NCI-H82 (cell line): ENCODE results near the gene VAV2.
A peak's percentile ranks its signal among the peaks of the same experiment; 100 is the strongest.

Experiments
- DNase-seq: peaks from one replicate; lab custom pipeline; 2025; lab: John Stamatoyannopoulos, UW

The VAV2 gene

GRCh38 chr9:133796562-133796961 lies 195.6 kb downstream of the VAV2 start:
- no peak for DNase-seq

GRCh38 chr9:133795049-133795448 lies 197.1 kb downstream of the VAV2 start:
- no peak for DNase-seq

DNA sequence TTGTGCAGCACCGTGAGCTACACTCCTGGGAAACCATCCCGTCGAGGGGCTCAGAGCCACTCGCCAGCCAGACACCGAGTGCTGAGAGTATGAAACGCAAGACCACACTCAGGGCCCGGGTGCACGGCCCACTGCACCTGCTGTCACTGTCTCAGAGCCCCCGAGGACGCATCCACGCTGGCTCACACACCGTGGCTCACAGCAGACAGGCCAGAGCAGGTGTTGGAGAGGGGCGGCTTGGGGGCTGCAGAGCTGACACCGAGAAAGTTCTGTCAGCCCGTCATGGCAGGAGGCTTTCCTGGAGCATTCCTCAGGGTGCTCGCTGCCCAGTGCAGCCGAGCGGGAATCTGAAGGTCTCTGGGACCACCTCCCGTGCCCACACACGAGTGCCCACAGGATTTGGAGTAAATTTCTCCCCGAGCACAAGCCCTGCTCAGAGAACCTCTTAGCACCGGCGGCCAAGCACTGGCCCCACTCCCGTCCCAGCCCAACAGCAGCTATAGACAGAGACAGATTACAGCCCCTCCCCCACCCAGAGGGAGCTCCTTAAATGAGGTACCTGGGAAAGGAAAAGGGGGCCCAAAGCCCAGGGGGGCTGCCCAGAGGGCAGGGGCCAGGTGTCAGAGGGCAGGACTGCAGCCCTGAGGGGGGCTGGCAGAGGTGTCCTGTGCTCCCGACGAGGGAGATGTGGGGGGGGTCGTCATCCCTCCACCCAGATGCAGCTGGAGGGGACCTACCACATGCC lies 197.9 kb downstream of the VAV2 start:
- no peak for DNase-seq

DNA sequence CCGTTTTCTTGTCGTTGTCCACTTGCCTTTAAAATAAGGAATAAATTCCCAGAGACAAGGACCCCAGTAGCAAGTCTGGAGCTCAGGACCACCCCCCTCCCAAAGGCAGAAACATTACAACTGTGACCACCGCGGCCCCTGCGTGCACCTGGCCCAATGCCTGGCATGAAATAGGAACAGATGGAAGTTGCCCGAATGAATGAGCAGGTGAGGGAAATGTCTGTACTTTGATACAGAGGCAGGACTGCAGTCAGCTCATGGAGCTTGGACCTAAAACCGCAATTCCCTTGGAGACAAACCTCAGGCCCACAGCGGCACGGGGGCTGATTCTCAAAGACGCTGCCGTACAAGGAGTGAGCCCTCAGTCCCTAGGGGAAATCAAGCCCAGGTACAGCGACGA lies 198.7 kb downstream of the VAV2 start:
- no peak for DNase-seq

DNA sequence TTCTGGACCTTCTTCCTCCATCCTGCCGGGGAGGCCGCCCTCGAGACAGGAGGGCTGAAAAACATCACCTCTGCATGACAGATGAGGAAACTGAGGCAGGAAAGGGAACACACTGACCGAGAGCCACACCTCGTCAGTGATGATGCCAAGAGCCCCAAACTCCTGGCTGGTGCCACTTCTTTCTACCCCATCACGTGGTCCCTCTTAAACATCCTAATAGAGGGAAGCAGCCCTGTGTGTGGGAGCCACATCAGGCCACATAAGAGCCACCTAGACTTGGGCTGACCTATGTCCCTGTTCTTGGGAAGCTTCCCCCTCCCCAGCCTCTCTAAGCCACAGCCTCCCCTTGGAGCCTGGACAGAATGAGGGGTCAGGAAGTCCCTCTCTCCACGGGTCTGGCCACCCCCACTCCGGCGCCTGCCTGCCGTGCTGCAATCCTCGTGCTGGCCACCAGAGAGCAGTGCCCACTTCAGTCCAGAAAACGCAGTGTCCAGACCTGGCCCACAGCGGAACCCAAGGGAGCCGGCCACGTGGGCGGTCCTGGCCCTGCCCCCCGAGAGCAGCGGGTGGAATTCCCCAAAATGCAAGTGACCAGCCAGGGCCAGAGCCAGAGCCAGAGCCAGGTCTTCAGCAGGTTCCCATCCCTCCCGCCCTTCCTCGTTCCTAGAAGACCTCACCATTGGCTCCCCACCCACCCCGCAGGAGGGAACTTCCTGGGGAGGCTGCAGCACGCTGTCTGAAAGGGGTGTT lies 199.2 kb downstream of the VAV2 start:
- DNase-seq, result peak; percentile 61

- DNase-seq, result no peak
Measured at GRCh38 chr9:133791735-133792649, 200.1 kb downstream of the VAV2 start.

- DNase-seq, result no peak
Measured at GRCh38 chr9:133791069-133791468, 201.1 kb downstream of the VAV2 start.

DNA sequence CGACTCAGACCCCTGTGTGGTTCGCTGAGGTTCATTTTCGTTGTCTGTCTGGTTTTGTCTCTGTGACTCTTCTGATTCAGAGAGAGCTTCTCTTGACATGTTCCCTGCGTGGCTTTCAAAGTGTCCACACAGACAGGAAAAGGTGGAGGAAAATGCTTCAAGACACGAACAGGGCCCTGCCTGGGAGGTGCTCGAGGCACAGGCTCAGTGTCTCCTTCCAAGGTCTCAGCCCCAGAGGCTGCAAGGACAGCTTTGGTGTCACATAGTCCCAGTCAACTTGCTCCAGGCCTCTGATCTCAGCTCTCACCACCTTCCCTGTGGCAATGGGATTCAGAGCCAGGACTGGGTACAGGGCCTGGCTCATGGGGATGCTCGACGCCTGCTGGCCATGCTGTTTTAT lies 202.3 kb downstream of the VAV2 start:
- DNase-seq, result no peak

DNA sequence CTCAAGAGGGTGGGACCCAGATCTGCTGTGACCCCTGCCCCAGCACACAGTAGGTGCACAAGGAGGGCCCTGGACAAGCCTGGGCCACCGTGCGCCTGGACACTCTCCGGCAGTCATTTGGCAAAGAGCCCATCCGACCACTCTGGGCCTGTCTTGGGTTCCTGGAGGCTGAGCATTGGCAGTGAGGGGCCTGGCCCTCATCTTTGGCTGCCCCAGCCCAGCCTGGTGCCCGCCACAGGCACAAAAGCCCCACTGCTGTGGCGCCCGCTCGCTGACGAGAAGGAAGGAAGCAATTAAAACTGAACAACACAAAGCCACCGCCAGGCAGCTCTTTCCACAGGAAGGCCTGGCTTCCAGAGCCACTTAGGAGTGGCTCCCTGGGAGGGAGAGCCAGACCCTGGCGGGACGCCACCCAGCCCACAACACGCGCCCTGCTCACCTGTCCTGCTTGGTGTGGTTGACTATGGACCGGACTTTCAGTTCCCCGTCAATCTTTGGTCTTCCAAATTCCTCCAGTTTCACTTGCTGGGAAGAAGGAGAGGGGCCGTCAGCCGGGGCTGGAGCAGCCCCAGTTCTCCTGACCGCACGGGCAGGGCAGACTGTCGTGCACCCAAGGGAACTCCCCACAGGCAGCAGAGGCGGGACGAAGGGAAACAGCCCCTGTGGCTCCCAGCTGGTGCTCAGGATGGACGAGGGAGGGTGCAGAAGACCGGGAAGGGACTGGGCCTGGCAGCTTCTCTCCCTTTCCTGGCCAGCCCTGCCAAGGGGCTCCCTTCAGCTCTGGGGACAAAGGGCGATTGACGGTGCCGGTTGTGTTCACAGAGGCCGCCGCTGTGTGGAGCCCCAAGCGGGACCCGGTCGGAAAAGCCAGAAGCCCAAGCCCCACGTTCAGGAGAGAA lies 203.1 kb downstream of the VAV2 start:
- DNase-seq, result no peak

GRCh38 chr9:133788045-133788818 lies 203.9 kb downstream of the VAV2 start:
- DNase-seq, result no peak

DNA sequence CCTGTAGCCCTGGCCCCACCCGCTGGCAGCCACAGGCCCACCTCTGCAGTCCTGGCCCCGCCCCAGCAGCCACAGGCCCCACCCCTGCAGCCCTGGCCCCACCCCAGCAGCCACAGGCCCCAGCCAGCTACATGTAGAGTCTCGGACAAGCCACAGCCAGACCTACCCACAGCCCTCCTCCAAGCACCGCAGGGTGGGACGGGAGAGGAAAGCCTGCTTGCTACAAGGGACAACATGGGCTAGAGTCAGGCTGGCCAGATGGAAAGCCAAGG lies 204.4 kb downstream of the VAV2 start:
- DNase-seq, result peak; percentile 46

- no peak for DNase-seq
Measured at GRCh38 chr9:133786907-133787753, 205.0 kb downstream of the VAV2 start.

GRCh38 chr9:133786371-133786753 lies 205.8 kb downstream of the VAV2 start:
- DNase-seq, result no peak

GRCh38 chr9:133785753-133786370 lies 206.3 kb downstream of the VAV2 start:
- no peak for DNase-seq

- no peak for DNase-seq
Measured at GRCh38 chr9:133784731-133785561, 207.2 kb downstream of the VAV2 start.

DNA sequence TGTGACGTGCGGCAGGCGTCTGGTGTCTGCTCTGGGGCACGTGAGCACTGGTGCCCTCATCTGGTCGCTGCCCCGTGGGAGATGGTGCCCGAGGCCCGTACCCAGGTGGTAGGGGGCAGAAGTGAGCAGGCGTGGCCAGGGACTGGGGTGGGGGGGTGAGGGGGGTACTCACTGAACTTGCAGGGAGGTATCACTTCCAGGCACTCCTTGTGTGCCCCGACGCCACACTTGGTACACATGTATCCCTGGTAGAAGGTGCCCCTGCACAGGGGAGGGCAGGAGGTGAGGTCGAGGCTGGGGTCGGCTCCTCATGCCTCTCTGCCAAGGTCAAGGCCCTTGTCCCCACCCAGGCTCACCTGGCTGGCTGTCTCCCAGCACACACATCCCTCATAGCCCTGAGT lies 208.8 kb downstream of the VAV2 start:
- DNase-seq, result no peak

- peak; percentile 82 for DNase-seq
Measured at GRCh38 chr9:133782157-133783130, 209.7 kb downstream of the VAV2 start.

DNA sequence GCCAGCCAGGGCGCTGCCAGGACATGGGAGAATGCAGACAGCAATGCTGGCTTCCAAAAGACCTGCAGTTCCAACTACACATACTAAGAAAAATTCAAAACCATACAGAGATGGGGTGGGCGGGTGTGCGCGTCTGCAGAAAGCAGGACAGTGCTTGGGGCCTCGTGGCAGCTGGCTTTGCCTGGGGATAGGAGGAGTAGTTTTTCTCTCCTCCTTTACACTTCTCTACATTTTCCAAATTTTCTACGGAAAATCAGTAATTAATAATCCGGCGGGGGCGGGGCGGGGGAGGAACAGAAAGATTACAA lies 210.3 kb downstream of the VAV2 start:
- DNase-seq, result no peak
